HCT116 (cell line): Measurements from ENCODE around the gene SH2D2A. TPM values are rescaled to one million over a fixed set of nuclear protein-coding genes. Genes with fewer than 3 reads are reported as not detected.
"Not testable (repeated sequence)": the region's sequence is repeated elsewhere in the genome, so short reads cannot be mapped to it uniquely, and the experiment has no call there.

ENCODE experiments used
- ATAC-seq: fragments of 200-7000 bp; cut with Tn5 transposase; 2 replicates; pipeline ENCODE4 v1.9.1; 2020; ENCODE audit warnings: mild to moderate bottlenecking, moderate library complexity
- BruUV-seq: library from RNA; stranded (reverse); fragments of 400-500 nt; replicated peaks from 2 replicates; lab custom pipeline; 2021; lab: Mats Ljungman, UMichigan
- CTCF ChIA-PET: fragments of 300-600 bp; sonication (Branson Sonifier 250); formaldehyde crosslinking; loops from one replicate; lab custom pipeline; 2021; ENCODE audit warnings: antibody characterized with exemption; lab: Charles Lee
- POLR2A ChIA-PET: fragments of 300-600, 350-600 bp; sonication (Branson Sonifier 250); formaldehyde crosslinking; loops from one replicate; lab custom pipeline; 2021; ENCODE audit warnings: antibody characterized with exemption; lab: Charles Lee
- RAD21 ChIA-PET, 2 experiments: fragments of 300-600 bp; sonication (Branson Sonifier 250); formaldehyde crosslinking; loops; one replicate each; lab custom pipeline; 2023; ENCODE audit warnings: low total read pairs in 2 of 2; ENCODE audit not compliant: uncharacterized antibody in 2 of 2, unreplicated experiment in 2 of 2, low non-redundant PET in 1 of 2; lab: Charles Lee
- DNase-seq: peaks from one replicate; pipeline ENCODE4 v3.0.0-alpha.2; 2010; ENCODE audit warnings: low read depth, low spot score
- H2AFZ ChIP-seq: fragments of 200-600 bp; shearing (Covaris generic), sonication (generic); 2 replicates; pipeline ENCODE4 v1.6.1; 2017; ENCODE audit warnings: low read depth, mixed run types, mixed read lengths, antibody characterized with exemption, low read length; ENCODE audit not compliant: poor library complexity, severe bottlenecking
- H3K27ac ChIP-seq: 2 replicates; pipeline ENCODE4 v1.5.1; 2012; ENCODE audit warnings: low read depth, low read length
- H3K27me3 ChIP-seq: fragments of 200-600 bp; sonication (generic); 2 replicates; pipeline ENCODE4 v1.6.1; 2016; ENCODE audit warnings: mixed run types, low read length, mixed read lengths; ENCODE audit not compliant: insufficient read depth
- H3K36me3 ChIP-seq, 2 experiments: fragments of 200-500 bp in 1 of 2; fragments of 200-600 bp in 1 of 2; sonication (Bioruptor generic) in 1 of 2; sonication (generic) in 1 of 2; 2 replicates each; pipeline versions ENCODE4 v1.5.1 to v1.6.1; 2014 to 2016; ENCODE audit warnings: low read length in 2 of 2, inconsistent platforms in 1 of 2, mixed read lengths in 1 of 2, mixed run types in 1 of 2; ENCODE audit not compliant: insufficient read depth in 2 of 2, control insufficient read depth in 1 of 2
- H3K4me1 ChIP-seq, 2 experiments: fragments of 200-600 bp in 1 of 2; sonication (generic) in 1 of 2; 2 replicates each; pipeline versions ENCODE4 v1.5.1 to v1.6.1; 2012 to 2017; ENCODE audit warnings: low read length in 2 of 2, inconsistent platforms in 1 of 2, mild to moderate bottlenecking in 1 of 2, mixed read lengths in 1 of 2, mixed run types in 1 of 2, moderate library complexity in 1 of 2; ENCODE audit not compliant: insufficient read depth in 2 of 2, control insufficient read depth in 1 of 2
- H3K4me2 ChIP-seq: fragments of 200-600 bp; sonication (generic); 2 replicates; pipeline ENCODE4 v1.6.1; 2017; ENCODE audit warnings: mixed run types, low read length, mixed read lengths
- H3K4me3 ChIP-seq, 2 experiments: fragments of 200-600 bp in 1 of 2; sonication (generic) in 1 of 2; replicated peaks in 1 of 2; 2 replicates each; pipeline ENCODE4 v1.5.1; 2011 to 2016; ENCODE audit warnings: low read length in 2 of 2, control low read depth in 1 of 2, low read depth in 1 of 2, mild to moderate bottlenecking in 1 of 2, mixed read lengths in 1 of 2, mixed run types in 1 of 2
- H3K79me2 ChIP-seq: fragments of 200-600 bp; sonication (generic); 2 replicates; pipeline ENCODE4 v1.6.1; 2017; ENCODE audit warnings: mild to moderate bottlenecking, mixed run types, low read length, moderate library complexity, mixed read lengths; ENCODE audit not compliant: insufficient read depth
- H3K9ac ChIP-seq: fragments of 200-600 bp; sonication (generic); 2 replicates; pipeline ENCODE4 v1.6.1; 2016; ENCODE audit warnings: low read length, mixed read lengths
- H3K9me2 ChIP-seq: fragments of 200-600 bp; sonication (generic), shearing (Covaris generic); 2 replicates; pipeline ENCODE4 v1.6.1; 2017; ENCODE audit warnings: mixed run types, mild to moderate bottlenecking, moderate library complexity; ENCODE audit not compliant: insufficient read depth
- H3K9me3 ChIP-seq, 2 experiments: fragments of 200-500 bp in 1 of 2; fragments of 200-600 bp in 1 of 2; sonication (Bioruptor generic) in 1 of 2; sonication (generic) in 1 of 2; 2 replicates each; pipeline ENCODE4 v1.6.1; 2014 to 2017; ENCODE audit warnings: low read length in 2 of 2, mixed read lengths in 2 of 2, inconsistent platforms in 1 of 2, low read depth in 1 of 2, mild to moderate bottlenecking in 1 of 2, mixed run types in 1 of 2, moderate library complexity in 1 of 2; ENCODE audit not compliant: control insufficient read depth in 1 of 2, insufficient read depth in 1 of 2
- H4K20me1 ChIP-seq: fragments of 200-600 bp; sonication (generic), shearing (Covaris generic); 2 replicates; pipeline ENCODE4 v1.6.1; 2017; ENCODE audit warnings: mixed run types, mild to moderate bottlenecking, moderate library complexity; ENCODE audit not compliant: insufficient read depth
- ATF3 ChIP-seq: IDR thresholded peaks from 2 replicates; pipeline ENCODE4 v1.6.1; 2012
- EZH2phosphoT487 ChIP-seq: fragments of 200-600 bp; IDR thresholded peaks from 2 replicates; pipeline ENCODE4 v1.6.1; 2018; ENCODE audit warnings: antibody characterized with exemption, borderline replicate concordance
- POLR2AphosphoS5 ChIP-seq: IDR thresholded peaks from 2 replicates; pipeline ENCODE4 v1.6.1; 2011; ENCODE audit warnings: mild to moderate bottlenecking, low read depth, low read length, moderate library complexity
- RAD21 ChIP-seq: IDR thresholded peaks from 2 replicates; pipeline ENCODE4 v1.6.1; 2012; ENCODE audit warnings: low read depth, mild to moderate bottlenecking
- SIN3A ChIP-seq: IDR thresholded peaks from 2 replicates; pipeline ENCODE4 v1.6.1; 2012; ENCODE audit warnings: low read depth
- intact Hi-C: fragments of 100-400 bp; cut with micrococcal nuclease; formaldehyde crosslinking; loops from 2 replicates; pipeline ENCODE4 v1.10.0; 2022
- total RNA-seq: library from RNA; stranded (reverse); gene quantifications from one replicate; pipeline ENCODE4 v1.2.1, GENCODE V29; 2021; ENCODE audit not compliant: unreplicated experiment
- TF ChIP-seq, protein P1 (sequence below), 3 experiments: fragments of 200-600 bp in 1 of 3; sonication (generic) in 1 of 3; IDR thresholded peaks in 2 of 3; conservative IDR thresholded peaks in 1 of 3; 2 replicates each; pipeline ENCODE4 v1.5.1; 2012 to 2017; ENCODE audit warnings: low read depth in 2 of 3, low read length in 2 of 3, antibody characterized with exemption in 1 of 3, borderline replicate concordance in 1 of 3, control low read depth in 1 of 3, mild to moderate bottlenecking in 1 of 3, mixed read lengths in 1 of 3, mixed run types in 1 of 3, moderate library complexity in 1 of 3; ENCODE audit not compliant: insufficient read depth in 1 of 3
- TF ChIP-seq, protein P2 (sequence below): IDR thresholded peaks from 2 replicates; pipeline ENCODE4 v1.6.1; 2011; ENCODE audit warnings: mild to moderate bottlenecking, low read length, moderate library complexity; ENCODE audit not compliant: insufficient replicate concordance; ENCODE audit errors: extremely low read depth

SH2D2A gene
- total RNA-seq, 1 experiment from 2014 or later, result 4.8 TPM

DNA sequence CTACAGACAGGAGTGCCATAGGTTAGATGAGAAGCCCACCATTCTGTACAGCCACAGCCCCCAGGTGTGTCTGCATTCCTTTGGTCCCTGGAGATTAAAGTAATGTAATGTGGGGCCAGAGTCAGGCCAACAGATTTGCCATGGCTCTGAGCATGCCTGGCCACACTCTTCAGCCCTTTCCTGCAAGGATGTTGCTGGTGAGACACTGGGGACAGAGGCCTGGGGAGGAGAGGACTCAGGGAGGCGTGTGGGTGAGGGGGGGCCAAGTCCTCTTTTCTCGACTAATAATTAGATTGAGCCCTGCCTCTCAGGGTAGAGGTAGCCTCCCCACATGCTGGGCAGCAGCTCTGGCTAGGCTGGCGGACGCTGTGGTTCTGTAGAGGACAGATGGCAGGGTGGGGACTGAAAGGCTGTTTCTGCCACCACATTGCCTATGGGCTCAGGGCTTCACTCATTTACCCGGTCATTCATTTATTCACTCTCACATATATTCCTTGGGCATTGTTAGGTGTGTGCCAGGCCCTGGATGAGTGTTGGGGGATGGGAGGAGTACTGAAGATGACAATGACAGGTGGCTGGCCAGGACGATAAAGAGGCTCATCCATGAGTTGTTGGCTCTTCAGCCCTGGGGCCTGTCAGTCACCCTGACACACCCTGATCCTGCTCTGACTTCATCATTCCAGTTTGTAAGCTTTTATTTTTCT is 56.4 kb downstream of the SH2D2A start:
- Histone ChIP-seq H4K20me1 (no peaks in the 10 kb centered on the region), H3K27me3 (no peaks in the 10 kb centered on the region), H3K4me2 (no peak overlapping the region), H3K27ac (no peak overlapping the region), H3K36me3 (no peaks in the 10 kb centered on the region), H3K9me2 (no peaks in the 10 kb centered on the region), H3K9me3 (no peaks in the 10 kb centered on the region), H3K4me3 (no peak overlapping the region), H3K4me1 (peaks cover 3 to 7% of the 10 kb centered on the region in 2 experiments; a peak in 2 of 4 replicates), H3K79me2 (0 out of 2 replicates have a peak, but pooled peaks cover 3% of the 10 kb centered on the region), H2AFZ (no peak overlapping the region), H3K9ac (no peak overlapping the region)
- ChIA-PET CTCF (no interaction called here), RAD21 (no interaction called here), POLR2A (no interaction called here)
- DNase-seq (no peak), ATAC-seq (0 out of 2 replicates have a peak, but pooled peaks have one; percentile 23)
- intact Hi-C loops, result no loop called here
- BruUV-seq, result no TSS peak
- no peak for TF ChIP-seq RAD21
- TF ChIP-seq ATF3, result no peak
- TF ChIP-seq EZH2phosphoT487, result no peak
- TF ChIP-seq POLR2AphosphoS5, result no peak
- TF ChIP-seq, protein P1, sequence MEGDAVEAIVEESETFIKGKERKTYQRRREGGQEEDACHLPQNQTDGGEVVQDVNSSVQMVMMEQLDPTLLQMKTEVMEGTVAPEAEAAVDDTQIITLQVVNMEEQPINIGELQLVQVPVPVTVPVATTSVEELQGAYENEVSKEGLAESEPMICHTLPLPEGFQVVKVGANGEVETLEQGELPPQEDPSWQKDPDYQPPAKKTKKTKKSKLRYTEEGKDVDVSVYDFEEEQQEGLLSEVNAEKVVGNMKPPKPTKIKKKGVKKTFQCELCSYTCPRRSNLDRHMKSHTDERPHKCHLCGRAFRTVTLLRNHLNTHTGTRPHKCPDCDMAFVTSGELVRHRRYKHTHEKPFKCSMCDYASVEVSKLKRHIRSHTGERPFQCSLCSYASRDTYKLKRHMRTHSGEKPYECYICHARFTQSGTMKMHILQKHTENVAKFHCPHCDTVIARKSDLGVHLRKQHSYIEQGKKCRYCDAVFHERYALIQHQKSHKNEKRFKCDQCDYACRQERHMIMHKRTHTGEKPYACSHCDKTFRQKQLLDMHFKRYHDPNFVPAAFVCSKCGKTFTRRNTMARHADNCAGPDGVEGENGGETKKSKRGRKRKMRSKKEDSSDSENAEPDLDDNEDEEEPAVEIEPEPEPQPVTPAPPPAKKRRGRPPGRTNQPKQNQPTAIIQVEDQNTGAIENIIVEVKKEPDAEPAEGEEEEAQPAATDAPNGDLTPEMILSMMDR (IDR thresholded peaks at IDR 0.05 in 2 of 3, conservative IDR thresholded peaks at IDR 0.05 in 1 of 3; ENCODE audit: borderline replicate concordance in 1 of 3, insufficient read depth in 1 of 3, low read depth in 2 of 3, low read length in 2 of 3), result no peak
- TF ChIP-seq SIN3A, result no peak
- TF ChIP-seq, protein P2, sequence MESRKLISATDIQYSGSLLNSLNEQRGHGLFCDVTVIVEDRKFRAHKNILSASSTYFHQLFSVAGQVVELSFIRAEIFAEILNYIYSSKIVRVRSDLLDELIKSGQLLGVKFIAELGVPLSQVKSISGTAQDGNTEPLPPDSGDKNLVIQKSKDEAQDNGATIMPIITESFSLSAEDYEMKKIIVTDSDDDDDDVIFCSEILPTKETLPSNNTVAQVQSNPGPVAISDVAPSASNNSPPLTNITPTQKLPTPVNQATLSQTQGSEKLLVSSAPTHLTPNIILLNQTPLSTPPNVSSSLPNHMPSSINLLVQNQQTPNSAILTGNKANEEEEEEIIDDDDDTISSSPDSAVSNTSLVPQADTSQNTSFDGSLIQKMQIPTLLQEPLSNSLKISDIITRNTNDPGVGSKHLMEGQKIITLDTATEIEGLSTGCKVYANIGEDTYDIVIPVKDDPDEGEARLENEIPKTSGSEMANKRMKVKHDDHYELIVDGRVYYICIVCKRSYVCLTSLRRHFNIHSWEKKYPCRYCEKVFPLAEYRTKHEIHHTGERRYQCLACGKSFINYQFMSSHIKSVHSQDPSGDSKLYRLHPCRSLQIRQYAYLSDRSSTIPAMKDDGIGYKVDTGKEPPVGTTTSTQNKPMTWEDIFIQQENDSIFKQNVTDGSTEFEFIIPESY, result no peak
- TF ChIP-seq, all 23 proteins: peak for 0

GRCh38 chr1:156757572-156758253 is 58.9 kb downstream of the SH2D2A start:
- H3K9me2 ChIP-seq, H3K9ac ChIP-seq, H3K9me3 ChIP-seq, H3K4me2 ChIP-seq, H3K27ac ChIP-seq, H2AFZ ChIP-seq, H3K4me3 ChIP-seq, H3K27me3 ChIP-seq, H4K20me1 ChIP-seq, RAD21 ChIA-PET, DNase-seq, H3K36me3 ChIP-seq, intact Hi-C loops, POLR2A ChIA-PET, ATAC-seq, BruUV-seq: not testable (repeated sequence)
- CTCF ChIA-PET, result interaction anchor here (1.5 kb wide), 1 partner anchor 69 kb away, joined by 5 read pairs; no protein-coding TSS in a partner anchor
- peaks cover 3 to 13% of the 10 kb centered on the region in 2 experiments; a peak in 3 of 4 replicates for H3K4me1 ChIP-seq
- H3K79me2 ChIP-seq, result peaks cover 12% of the 10 kb centered on the region
